Bladder microvascular endothelial cell (primary cell): ENCODE results near the gene SDF2L1. TPM values are rescaled to one million over a fixed set of nuclear protein-coding genes. Genes with fewer than 3 reads are reported as not detected.

Source experiments
- total RNA-seq: library from RNA; depleted of rRNA; stranded (reverse); fragments of >200 nt; gene quantifications from 2 replicates; pipeline ENCODE4 v1.2.3, GENCODE V29; 2014

SDF2L1 gene, protein sequence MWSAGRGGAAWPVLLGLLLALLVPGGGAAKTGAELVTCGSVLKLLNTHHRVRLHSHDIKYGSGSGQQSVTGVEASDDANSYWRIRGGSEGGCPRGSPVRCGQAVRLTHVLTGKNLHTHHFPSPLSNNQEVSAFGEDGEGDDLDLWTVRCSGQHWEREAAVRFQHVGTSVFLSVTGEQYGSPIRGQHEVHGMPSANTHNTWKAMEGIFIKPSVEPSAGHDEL
- total RNA-seq: 19.1 and 53.1 TPM in 2 replicates

DNA sequence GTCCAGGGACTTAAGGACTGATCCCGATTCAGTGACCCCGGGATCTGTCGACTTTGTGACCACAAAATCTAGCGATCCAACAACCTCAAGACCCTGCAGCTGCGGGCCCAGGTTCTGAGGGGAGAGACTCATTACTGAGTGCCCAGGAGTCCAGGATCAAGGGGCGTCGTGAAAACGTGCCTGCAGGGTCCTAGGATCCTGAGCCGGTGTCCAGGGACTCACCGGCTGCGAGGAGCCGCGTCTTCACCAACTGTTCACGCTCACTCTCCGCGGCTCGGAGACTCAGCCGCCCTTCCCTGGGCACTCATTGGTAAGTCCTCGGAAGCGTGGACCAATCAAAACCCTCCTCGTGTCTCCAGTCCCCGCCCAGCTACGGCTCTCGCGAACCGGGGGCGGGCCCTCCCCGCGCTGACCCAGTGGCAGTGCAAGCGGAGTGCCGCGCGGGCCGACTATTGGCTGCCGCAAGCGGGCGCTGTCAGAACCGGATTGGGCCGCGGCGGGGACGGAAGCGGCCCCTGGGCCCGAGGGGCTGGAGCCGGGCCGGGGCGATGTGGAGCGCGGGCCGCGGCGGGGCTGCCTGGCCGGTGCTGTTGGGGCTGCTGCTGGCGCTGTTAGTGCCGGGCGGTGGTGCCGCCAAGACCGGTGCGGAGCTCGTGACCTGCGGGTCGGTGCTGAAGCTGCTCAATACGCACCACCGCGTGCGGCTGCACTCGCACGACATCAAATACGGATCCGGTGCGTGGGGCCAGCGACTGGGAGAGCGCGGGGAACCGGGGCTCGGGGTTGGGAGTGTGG lies at the start of gene SDF2L1:
Gene SDF2L1 (plus strand): TSS at position 514 of the 795 bp plus-strand sequence. CDS start 35 bp downstream, at position 549.

DNA sequence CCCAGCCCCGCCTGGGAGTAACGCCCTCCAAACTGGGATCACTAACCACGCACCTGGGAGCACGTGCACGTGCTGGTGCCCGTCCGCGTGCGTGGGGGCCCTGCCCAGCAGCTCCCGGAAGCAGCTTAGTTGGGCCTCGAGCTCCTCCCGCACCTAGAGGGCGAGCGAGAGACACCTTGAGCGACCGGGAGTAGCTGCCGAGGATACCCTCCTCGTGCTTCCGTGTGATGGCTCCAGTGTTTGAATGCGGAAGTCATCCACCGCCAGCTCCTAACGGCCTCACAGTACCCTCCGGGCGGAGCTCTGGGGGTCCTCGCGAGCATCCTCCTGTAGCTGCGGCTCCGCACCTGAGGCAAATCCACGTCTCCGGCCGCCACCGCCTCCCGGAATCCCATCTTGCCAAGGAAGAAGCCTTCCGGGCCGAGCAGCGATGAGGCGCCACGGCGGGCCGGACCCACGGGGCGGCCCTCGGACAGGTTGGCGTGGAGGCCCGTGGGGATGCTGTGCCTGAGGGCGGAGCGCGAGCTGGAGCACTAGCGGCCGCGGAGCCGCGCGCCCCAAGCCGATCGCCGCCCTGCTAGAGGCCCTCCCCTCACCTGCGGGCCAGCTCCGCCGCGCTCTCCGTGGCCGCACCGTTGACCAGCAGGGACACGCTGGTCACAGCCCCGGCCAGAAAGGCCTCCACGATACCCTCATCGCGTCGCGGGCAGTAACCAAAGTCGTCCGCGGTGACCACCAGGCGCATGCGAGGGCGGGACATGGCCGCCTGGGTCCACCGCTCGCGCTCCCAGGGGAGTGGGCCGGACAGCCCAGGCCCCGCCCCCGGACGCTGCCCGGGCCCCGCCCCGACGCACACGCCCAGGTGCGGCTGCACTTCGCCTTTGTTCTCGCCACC lies 12.6 kb upstream of the SDF2L1 start, which contains the start of gene YDJC:
Gene YDJC (minus strand): TSS at position 768 of the 895 bp plus-strand sequence. CDS start 8 bp downstream, at position 760.

GRCh38 chr22:21632237-21632895 lies 9.7 kb upstream of the SDF2L1 start, which contains the start of gene CCDC116:
Gene CCDC116, plus strand, starts transcription at chr22:21632760. Its CDS starts 422 bp downstream, at chr22:21633182.

Other genes with a start within 250 kb of the SDF2L1 start
- 1.9 and 4.2 TPM in 2 replicates for gene HIC2, start 224.9 kb upstream of the SDF2L1 start, total RNA-seq
- 0.63 and 1.9 TPM in 2 replicates for gene TMEM191C, start 174.9 kb upstream of the SDF2L1 start, total RNA-seq
- gene RIMBP3C, start 90.8 kb upstream of the SDF2L1 start, total RNA-seq: not detected in 2 replicates
- 28.3 and 29.6 TPM in 2 replicates for gene UBE2L3, start 74.6 kb upstream of the SDF2L1 start, total RNA-seq
- 10.6 and 14.1 TPM in 2 replicates for gene YDJC, start 12.3 kb upstream of the SDF2L1 start, total RNA-seq
- gene CCDC116, start 9.5 kb upstream of the SDF2L1 start, total RNA-seq: 0.13 and 0.16 TPM in 2 replicates
- gene PPIL2, start 23.7 kb downstream of the SDF2L1 start, total RNA-seq: 11.2 and 26.1 TPM in 2 replicates
- gene YPEL1, start 93.5 kb downstream of the SDF2L1 start, total RNA-seq: 2.9 and 8.3 TPM in 2 replicates
- 32.1 and 66.0 TPM in 2 replicates for gene MAPK1, start 225.3 kb downstream of the SDF2L1 start, total RNA-seq